ENCODE measurements around the gene OSMR.

- TF ChIP-seq POLR2AphosphoS5 (IDR thresholded peaks at IDR 0.05; ENCODE audit: low read depth, low read length), result no peak
- TF ChIP-seq CTCF (IDR thresholded peaks at IDR 0.05), result no peak
- no peak for TF ChIP-seq REST (IDR thresholded peaks at IDR 0.05; ENCODE audit: insufficient read depth in 1 of 2, low read depth in 2 of 2, low read length in 1 of 2)
- no peak for TF ChIP-seq TCF7L2 (IDR thresholded peaks at IDR 0.05; ENCODE audit: low read depth, low read length)
- TF ChIP-seq SIN3A (IDR thresholded peaks at IDR 0.05; ENCODE audit: borderline replicate concordance, insufficient read depth, low read depth, low read length), result no peak
These were observed 102.7 kb downstream of the OSMR start for GRCh38 chr5:38948501-38948900.
